BLaER1 (cell line): ENCODE measurements around the gene LYPD6B.

ENCODE experiments used
- H3K27ac ChIP-seq: shearing (Covaris generic); formaldehyde crosslinking; 2 replicates; pipeline ENCODE4 v1.8.1; 2022
- H3K27me3 ChIP-seq: shearing (Covaris generic); formaldehyde crosslinking; 2 replicates; pipeline ENCODE4 v1.8.1; 2022
- H3K36me3 ChIP-seq: shearing (Covaris generic); formaldehyde crosslinking; 2 replicates; pipeline ENCODE4 v1.8.1; 2022
- H3K4me1 ChIP-seq: shearing (Covaris generic); formaldehyde crosslinking; 2 replicates; pipeline ENCODE4 v1.8.1; 2022
- H3K4me2 ChIP-seq: shearing (Covaris generic); formaldehyde crosslinking; 2 replicates; pipeline ENCODE4 v1.8.1; 2022
- H3K4me3 ChIP-seq: shearing (Covaris generic); formaldehyde crosslinking; 2 replicates; pipeline ENCODE4 v1.8.1; 2022
- H3K9ac ChIP-seq: shearing (Covaris generic); formaldehyde crosslinking; 2 replicates; pipeline ENCODE4 v1.8.1; 2022
- H3K9me3 ChIP-seq: shearing (Covaris generic); formaldehyde crosslinking; 2 replicates; pipeline ENCODE4 v1.8.1; 2022
- H4K20me1 ChIP-seq: shearing (Covaris generic); formaldehyde crosslinking; 2 replicates; pipeline ENCODE4 v1.8.1; 2022
- Cebpa-rat ChIP-seq: shearing (Covaris generic); IDR thresholded peaks from 2 replicates; pipeline ENCODE4 v1.8.1; 2022

The LYPD6B gene

GRCh38 chr2:149129433-149129832 lies 90.9 kb downstream of the LYPD6B start:
- no peaks in the 10 kb centered on the region for H3K9me3 ChIP-seq
- no peaks in the 10 kb centered on the region for H3K27me3 ChIP-seq
- H3K4me3 ChIP-seq, result peak overlapping the region; percentile 43
- peaks cover 69% of the 10 kb centered on the region for H3K4me1 ChIP-seq
- no peaks in the 10 kb centered on the region for H4K20me1 ChIP-seq
- H3K27ac ChIP-seq, result peak overlapping the region; percentile 46; the same call in 1 of the 2 replicates
- no peaks in the 10 kb centered on the region for H3K36me3 ChIP-seq
- peak overlapping the region; percentile 84 for H3K4me2 ChIP-seq
- H3K9ac ChIP-seq, result no peak overlapping the region
- no peak for TF ChIP-seq Cebpa-rat

GRCh38 chr2:149132339-149132738 lies 93.8 kb downstream of the LYPD6B start:
- no peak for TF ChIP-seq Cebpa-rat
- H3K36me3 ChIP-seq, result no peaks in the 10 kb centered on the region
- peak overlapping the region; percentile 84 for H3K4me2 ChIP-seq
- H3K27me3 ChIP-seq, result no peaks in the 10 kb centered on the region
- H3K4me1 ChIP-seq, result peaks cover 65% of the 10 kb centered on the region
- H3K9me3 ChIP-seq, result no peaks in the 10 kb centered on the region
- H3K4me3 ChIP-seq, result no peak overlapping the region
- no peak overlapping the region for H3K9ac ChIP-seq
- no peaks in the 10 kb centered on the region for H4K20me1 ChIP-seq
- H3K27ac ChIP-seq, result no peak overlapping the region

DNA sequence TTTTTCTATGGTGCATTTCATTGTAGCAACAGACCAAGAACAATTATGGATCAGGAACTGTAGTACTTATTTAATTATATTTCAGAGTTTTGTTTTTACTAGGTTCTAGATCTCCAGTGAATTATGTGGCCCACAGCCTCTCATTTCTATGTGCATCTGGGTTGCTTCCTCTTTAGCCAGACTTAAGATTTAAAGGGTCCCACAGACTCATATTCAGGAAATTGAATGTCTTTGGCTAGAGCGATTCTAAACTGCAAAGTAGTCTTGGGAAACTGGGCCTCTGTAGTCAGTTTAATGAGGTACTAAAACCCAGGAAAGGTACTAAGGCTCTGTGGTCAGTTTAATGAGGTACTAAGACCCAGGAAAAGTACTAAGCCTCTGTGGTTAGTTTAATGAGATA lies 94.4 kb downstream of the LYPD6B start:
- Histone ChIP-seq H3K4me1 (peaks cover 60% of the 10 kb centered on the region), H3K36me3 (no peaks in the 10 kb centered on the region), H3K27me3 (no peaks in the 10 kb centered on the region), H3K4me2 (peak overlapping the region; percentile 84), H3K9me3 (no peaks in the 10 kb centered on the region), H3K27ac (no peak overlapping the region), H3K9ac (no peak overlapping the region), H4K20me1 (no peaks in the 10 kb centered on the region), H3K4me3 (no peak overlapping the region)
- TF ChIP-seq Cebpa-rat, result no peak

GRCh38 chr2:149134335-149134923 lies 95.9 kb downstream of the LYPD6B start:
- Histone ChIP-seq H3K27me3 (no peaks in the 10 kb centered on the region), H3K4me3 (no peak overlapping the region)
- no peak for TF ChIP-seq Cebpa-rat

GRCh38 chr2:149136111-149136510 lies 97.6 kb downstream of the LYPD6B start:
- no peaks in the 10 kb centered on the region for H3K36me3 ChIP-seq
- TF ChIP-seq Cebpa-rat, result no peak
- no peak overlapping the region for H3K27ac ChIP-seq
- no peak overlapping the region for H3K4me3 ChIP-seq
- no peak overlapping the region for H3K4me2 ChIP-seq
- no peaks in the 10 kb centered on the region for H3K9me3 ChIP-seq
- peaks cover 28% of the 10 kb centered on the region for H3K4me1 ChIP-seq
- no peak overlapping the region for H3K9ac ChIP-seq
- no peaks in the 10 kb centered on the region for H4K20me1 ChIP-seq
- H3K27me3 ChIP-seq, result no peaks in the 10 kb centered on the region

More at GRCh38 chr2:149134335-149134923, 95.9 kb downstream of the LYPD6B start:
- Histone ChIP-seq H3K9ac (no peak overlapping the region), H3K36me3 (no peaks in the 10 kb centered on the region), H3K4me2 (no peak overlapping the region), H4K20me1 (no peaks in the 10 kb centered on the region), H3K4me1 (peaks cover 44% of the 10 kb centered on the region), H3K9me3 (no peaks in the 10 kb centered on the region), H3K27ac (no peak overlapping the region)

GRCh38 chr2:149141046-149141445 lies 102.5 kb downstream of the LYPD6B start:
- Histone ChIP-seq H3K4me3 (no peak overlapping the region), H3K4me2 (no peak overlapping the region), H3K27me3 (no peaks in the 10 kb centered on the region), H3K27ac (no peak overlapping the region), H3K9me3 (no peaks in the 10 kb centered on the region), H3K9ac (no peak overlapping the region), H3K4me1 (peaks cover 17% of the 10 kb centered on the region), H3K36me3 (no peaks in the 10 kb centered on the region), H4K20me1 (no peaks in the 10 kb centered on the region)
- TF ChIP-seq Cebpa-rat, result no peak

DNA sequence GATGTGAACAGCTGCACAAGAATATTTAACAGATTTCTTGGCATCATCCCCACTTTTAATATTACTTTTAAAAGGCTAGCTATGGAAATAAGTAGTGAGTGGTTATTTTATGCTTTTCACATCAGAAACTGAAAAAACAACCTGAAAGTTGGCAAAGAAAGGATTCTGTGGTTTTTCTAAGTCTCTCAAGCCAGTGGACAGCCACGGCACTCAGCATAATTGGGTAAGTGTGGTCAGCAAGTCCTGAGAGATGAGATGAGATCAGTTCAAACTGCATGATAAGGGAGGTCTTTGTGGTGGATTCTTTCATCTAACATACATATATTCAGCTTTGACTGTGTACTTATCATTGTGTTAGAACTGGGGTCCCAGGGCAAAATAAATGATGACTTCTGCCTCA lies 105.2 kb downstream of the LYPD6B start:
- no peak overlapping the region for H3K27ac ChIP-seq
- no peak for TF ChIP-seq Cebpa-rat
- no peak overlapping the region for H3K4me3 ChIP-seq
- H3K4me1 ChIP-seq, result peaks cover 23% of the 10 kb centered on the region
- no peaks in the 10 kb centered on the region for H4K20me1 ChIP-seq
- H3K9ac ChIP-seq, result no peak overlapping the region
- H3K36me3 ChIP-seq, result no peaks in the 10 kb centered on the region
- H3K9me3 ChIP-seq, result no peaks in the 10 kb centered on the region
- H3K4me2 ChIP-seq, result no peak overlapping the region
- H3K27me3 ChIP-seq, result no peaks in the 10 kb centered on the region

DNA sequence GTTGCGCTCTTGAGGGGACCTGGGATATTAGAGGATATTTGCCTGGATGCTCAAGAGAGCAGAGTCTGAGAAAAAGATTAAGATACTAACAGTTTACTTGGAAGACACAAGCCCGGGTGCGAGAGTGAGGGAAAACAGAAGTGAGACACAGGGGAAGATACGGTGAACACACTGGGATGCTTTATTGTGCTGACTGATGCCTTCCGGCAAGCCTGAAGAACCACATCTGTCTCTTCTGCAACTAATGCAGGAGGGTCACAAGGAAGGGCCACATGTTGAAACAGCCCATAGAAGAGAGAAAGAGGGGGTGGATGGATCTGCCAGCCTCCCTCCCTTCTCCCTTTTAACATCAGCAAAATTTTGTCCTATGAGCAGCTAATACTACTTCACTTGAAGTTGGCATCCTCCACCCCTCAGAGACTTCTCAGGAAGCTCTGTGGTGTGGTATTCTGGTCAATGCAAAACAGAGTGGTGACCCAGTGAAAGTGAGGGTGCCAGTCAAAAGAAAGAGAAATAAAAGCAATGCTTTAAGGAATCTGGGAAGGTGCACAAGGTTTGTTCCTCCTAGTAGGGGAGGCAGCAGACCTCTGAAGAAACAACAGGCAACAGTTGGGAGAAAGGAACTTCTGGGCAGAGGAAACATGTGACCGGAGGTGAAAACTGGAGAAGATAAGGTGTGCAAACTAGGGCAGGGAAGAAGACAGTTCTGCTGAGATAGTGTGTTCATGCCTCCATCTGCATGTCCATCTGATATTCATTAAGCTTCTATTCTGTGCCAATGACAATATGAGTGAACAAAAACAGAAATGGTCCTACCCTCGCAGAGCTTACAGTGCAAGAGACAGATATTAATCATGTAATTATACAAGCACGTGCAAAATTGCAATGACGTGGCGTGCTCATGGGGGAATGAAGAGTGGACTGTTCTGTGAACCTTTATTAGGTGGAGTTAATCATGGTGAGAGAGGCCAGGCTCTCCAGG lies 107.1 kb downstream of the LYPD6B start:
- peak overlapping the region; percentile 71 for H3K4me2 ChIP-seq
- no peak overlapping the region for H3K9ac ChIP-seq
- H3K36me3 ChIP-seq, result no peaks in the 10 kb centered on the region
- TF ChIP-seq Cebpa-rat, result no peak
- no peak overlapping the region for H3K27ac ChIP-seq
- H3K27me3 ChIP-seq, result no peaks in the 10 kb centered on the region
- H3K4me1 ChIP-seq, result peaks cover 23% of the 10 kb centered on the region
- H3K4me3 ChIP-seq, result no peak overlapping the region
- no peaks in the 10 kb centered on the region for H3K9me3 ChIP-seq
- no peaks in the 10 kb centered on the region for H4K20me1 ChIP-seq

- peaks cover 23% of the 10 kb centered on the region for H3K4me1 ChIP-seq
- no peaks in the 10 kb centered on the region for H4K20me1 ChIP-seq
- H3K9me3 ChIP-seq, result no peaks in the 10 kb centered on the region
- no peak for TF ChIP-seq Cebpa-rat
- no peaks in the 10 kb centered on the region for H3K27me3 ChIP-seq
- no peak overlapping the region for H3K9ac ChIP-seq
- H3K36me3 ChIP-seq, result no peaks in the 10 kb centered on the region
- H3K27ac ChIP-seq, result no peak overlapping the region
- H3K4me2 ChIP-seq, result no peak overlapping the region
- H3K4me3 ChIP-seq, result no peak overlapping the region
Measured at GRCh38 chr2:149146876-149147275, 108.4 kb downstream of the LYPD6B start.
